Fibroblast of peridontal ligament (primary cell): ENCODE data around the gene LTBP1.
"Not testable (repeated sequence)": the region's sequence is repeated elsewhere in the genome, so short reads cannot be mapped to it uniquely, and the experiment has no call there.

Experiments
- DNase-seq: peaks from one replicate; pipeline ENCODE4 v3.0.0-alpha.2; 2010; ENCODE audit errors: extremely low read depth

Gene LTBP1

GRCh38 chr2:33339269-33339668 is 392.5 kb downstream of the LTBP1 start:
- no peak for DNase-seq

- DNase-seq: no peak
Measured at GRCh38 chr2:33340280-33340679, 393.5 kb downstream of the LTBP1 start.

GRCh38 chr2:33342171-33342570 is 395.4 kb downstream of the LTBP1 start:
- no peak for DNase-seq

- no peak for DNase-seq
Measured at GRCh38 chr2:33342705-33343104, 396.0 kb downstream of the LTBP1 start.

GRCh38 chr2:33343387-33343895 is 396.7 kb downstream of the LTBP1 start:
- no peak for DNase-seq

- no peak for DNase-seq
Measured at GRCh38 chr2:33344230-33344629, 397.5 kb downstream of the LTBP1 start.

- no peak for DNase-seq
Measured at GRCh38 chr2:33347856-33348255, 401.1 kb downstream of the LTBP1 start.

- DNase-seq: no peak
Measured at GRCh38 chr2:33350632-33351031, 403.9 kb downstream of the LTBP1 start.

- DNase-seq: no peak
Measured at GRCh38 chr2:33351781-33352180, 405.0 kb downstream of the LTBP1 start.

GRCh38 chr2:33354981-33355380 is 408.2 kb downstream of the LTBP1 start:
- peak; percentile 71 for DNase-seq

GRCh38 chr2:33358878-33359277 is 412.1 kb downstream of the LTBP1 start:
- no peak for DNase-seq

GRCh38 chr2:33363325-33364298 is 416.9 kb downstream of the LTBP1 start:
- no peak for DNase-seq

- DNase-seq: no peak
Measured at GRCh38 chr2:33365264-33365970, 418.7 kb downstream of the LTBP1 start.

- no peak for DNase-seq
Measured at GRCh38 chr2:33366473-33366872, 419.7 kb downstream of the LTBP1 start.

- not testable (repeated sequence) for DNase-seq
Measured at GRCh38 chr2:33368524-33368923, 421.8 kb downstream of the LTBP1 start.

GRCh38 chr2:33369191-33369590 is 422.4 kb downstream of the LTBP1 start:
- no peak for DNase-seq

GRCh38 chr2:33370636-33371265 is 424.0 kb downstream of the LTBP1 start:
- no peak for DNase-seq

GRCh38 chr2:33371304-33372090 is 424.7 kb downstream of the LTBP1 start:
- DNase-seq: no peak

- DNase-seq: peak; percentile 46
Measured at GRCh38 chr2:33372940-33373553, 426.3 kb downstream of the LTBP1 start.

- DNase-seq: peak; percentile 73
Measured at GRCh38 chr2:33373986-33374385, 427.2 kb downstream of the LTBP1 start.

GRCh38 chr2:33375054-33375453 is 428.3 kb downstream of the LTBP1 start:
- peak; percentile 52 for DNase-seq
